GM12878 (cell line): ENCODE data around the gene IL11. TPM values are rescaled to one million over a fixed set of nuclear protein-coding genes. Genes with fewer than 3 reads are reported as not detected.
A peak's percentile ranks its signal among the peaks of the same experiment; 100 is the strongest.

Experiments
- ATAC-seq: fragments of 200-7000 bp; cut with Tn5 transposase; 3 replicates; pipeline ENCODE4 v1.9.1; 2020; ENCODE audit warnings: mild to moderate bottlenecking, moderate library complexity
- BruUV-seq: library from RNA; stranded (reverse); fragments of 400-500 nt; replicated peaks from 2 replicates; lab custom pipeline; 2021; lab: Mats Ljungman, UMichigan
- CTCF ChIA-PET: fragments of 300-600 bp; sonication (Branson Sonifier 250); formaldehyde crosslinking; extraction: SDS; loops from one replicate; lab custom pipeline; 2021; ENCODE audit warnings: inconsistent platforms; lab: Yijun Ruan, JAX
- POLR2A ChIA-PET: fragments of 350-600 bp; formaldehyde crosslinking; extraction: SDS; loops from one replicate; lab custom pipeline; 2021; ENCODE audit warnings: inconsistent platforms; lab: Charles Lee
- RAD21 ChIA-PET: fragments of 300-600 bp; sonication (Branson Sonifier 250); formaldehyde crosslinking; loops from one replicate; lab custom pipeline; 2023; ENCODE audit warnings: antibody characterized with exemption; ENCODE audit not compliant: unreplicated experiment; lab: Charles Lee
- SMC1A ChIA-PET: fragments of 300-600 bp; sonication (Branson Sonifier 250); formaldehyde crosslinking; loops from one replicate; lab custom pipeline; 2023; ENCODE audit not compliant: unreplicated experiment, uncharacterized antibody; lab: Charles Lee
- DNase-seq: peaks from one replicate; pipeline ENCODE4 v3.0.0-alpha.2; 2011; ENCODE audit warnings: low read depth, low spot score
- FAIRE-seq: peaks from 3 replicates; lab custom pipeline; 2011; peaks lifted over from hg19 to GRCh38; lab: Jason Lieb, UNC
- H2AFZ ChIP-seq: 2 replicates; pipeline ENCODE4 v1.6.0; 2011; ENCODE audit warnings: low read depth, low read length, control low read depth; ENCODE audit not compliant: control insufficient read depth
- H3K27ac ChIP-seq: 2 replicates; pipeline ENCODE4 v1.5.1; 2011; ENCODE audit warnings: control low read depth; ENCODE audit not compliant: control insufficient read depth, insufficient read depth
- H3K27me3 ChIP-seq, 2 experiments: replicated peaks in 1 of 2; 2 replicates each; pipeline versions ENCODE4 v1.6.0 to v1.6.1; 2011; ENCODE audit warnings: low read length in 1 of 2; ENCODE audit not compliant: control insufficient read depth in 2 of 2, insufficient read depth in 2 of 2
- H3K36me3 ChIP-seq, 2 experiments: 2 replicates each; pipeline ENCODE4 v1.5.1; 2011; ENCODE audit warnings: low read length in 1 of 2; ENCODE audit not compliant: control insufficient read depth in 2 of 2, insufficient read depth in 2 of 2
- H3K4me1 ChIP-seq: 2 replicates; pipeline ENCODE4 v1.6.1; 2011; ENCODE audit warnings: mild to moderate bottlenecking, low read length, moderate library complexity, mixed read lengths; ENCODE audit not compliant: control insufficient read depth, insufficient read depth
- H3K4me2 ChIP-seq: 2 replicates; pipeline ENCODE4 v1.6.0; 2011; ENCODE audit warnings: control low read depth; ENCODE audit not compliant: control insufficient read depth, insufficient read depth
- H3K4me3 ChIP-seq: fragments of 200-600 bp; sonication (generic); 2 replicates; pipeline ENCODE4 v1.5.1; 2016
- H3K79me2 ChIP-seq: 2 replicates; pipeline ENCODE4 v1.6.0; 2011; ENCODE audit warnings: low read length; ENCODE audit not compliant: control insufficient read depth, insufficient read depth
- H3K9ac ChIP-seq: 2 replicates; pipeline ENCODE4 v1.8.0; 2011; ENCODE audit warnings: low read length, control low read depth, mixed read lengths; ENCODE audit not compliant: control insufficient read depth, insufficient read depth
- H3K9me3 ChIP-seq: replicated peaks from 3 replicates; pipeline ENCODE4 v1.5.1; 2011; ENCODE audit warnings: mild to moderate bottlenecking, low read length; ENCODE audit not compliant: control insufficient read depth, insufficient read depth
- H4K20me1 ChIP-seq: 2 replicates; pipeline ENCODE4 v1.6.0; 2011; ENCODE audit not compliant: control insufficient read depth, insufficient read depth
- CBX3 ChIP-seq: fragments of 200-600 bp; sonication (generic); IDR thresholded peaks from 2 replicates; pipeline ENCODE4 v1.6.1; 2016; ENCODE audit warnings: low read depth, borderline replicate concordance
- CHD1 ChIP-seq: IDR thresholded peaks from 2 replicates; pipeline ENCODE4 v1.6.1; 2012; ENCODE audit warnings: low read depth, low read length, improper control_type of control experiment
- CREB1 ChIP-seq: IDR thresholded peaks from 2 replicates; pipeline ENCODE4 v1.6.1; 2012; ENCODE audit warnings: low read depth, mild to moderate bottlenecking, inconsistent platforms
- EZH2 ChIP-seq: IDR thresholded peaks from 2 replicates; pipeline ENCODE4 v1.6.1; 2012; ENCODE audit warnings: low read depth, mild to moderate bottlenecking, control low read depth, inconsistent platforms, low read length, borderline replicate concordance; ENCODE audit not compliant: control insufficient read depth
- FOXM1 ChIP-seq: IDR thresholded peaks from 2 replicates; pipeline ENCODE4 v1.6.1; 2012; ENCODE audit warnings: low read depth, mild to moderate bottlenecking, inconsistent platforms, low read length, moderate library complexity
- MYC ChIP-seq: IDR thresholded peaks from 2 replicates; pipeline ENCODE4 v1.6.1; 2011; ENCODE audit warnings: mild to moderate bottlenecking, low read length, moderate library complexity, inconsistent platforms; ENCODE audit not compliant: insufficient read depth, insufficient replicate concordance, insufficient read length, severe bottlenecking
- NBN ChIP-seq: fragments of 450-650 bp; IDR thresholded peaks from 2 replicates; pipeline ENCODE4 v1.6.1; 2016
- NFXL1 ChIP-seq: fragments of 450-650 bp; IDR thresholded peaks from 2 replicates; pipeline ENCODE4 v1.6.1; 2017; ENCODE audit warnings: antibody characterized with exemption, mild to moderate bottlenecking, borderline replicate concordance
- NFYA ChIP-seq: IDR thresholded peaks from 2 replicates; pipeline ENCODE4 v1.6.1; 2011; ENCODE audit warnings: low read depth, mild to moderate bottlenecking, low read length, improper control_type of control experiment, borderline replicate concordance
- POU2F2 ChIP-seq: IDR thresholded peaks from 3 replicates; pipeline ENCODE4 v1.6.1; 2011; ENCODE audit warnings: low read depth, mild to moderate bottlenecking, low read length, borderline replicate concordance
- RFX5 ChIP-seq: IDR thresholded peaks from 2 replicates; pipeline ENCODE4 v1.6.1; 2011; ENCODE audit warnings: low read depth, low read length, improper control_type of control experiment
- TAF1 ChIP-seq: IDR thresholded peaks from 2 replicates; pipeline ENCODE4 v1.6.1; 2011; ENCODE audit warnings: mild to moderate bottlenecking, low read depth, low read length, borderline replicate concordance
- ZNF384 ChIP-seq: IDR thresholded peaks from 2 replicates; pipeline ENCODE4 v1.6.1; 2012; ENCODE audit warnings: low read depth, mild to moderate bottlenecking, low read length, improper control_type of control experiment, borderline replicate concordance
- ZNF622 ChIP-seq: fragments of 450-650 bp; IDR thresholded peaks from 2 replicates; pipeline ENCODE4 v1.6.1; 2017; ENCODE audit warnings: mild to moderate bottlenecking, inconsistent platforms
- WGBS: methylation state at CpG from one replicate; pipeline ENCODE4 v1.1.6; 2016; ENCODE audit warnings: low lambda C conversion rate; ENCODE audit not compliant: insufficient replicate concordance, insufficient coverage; ENCODE audit errors: missing lambda C conversion rate; 5-methylcytosine and 5-hydroxymethylcytosine counted together
- in situ Hi-C: fragments of 300-500 bp; cut with MboI; formaldehyde crosslinking; loops from 9 replicates; pipeline ENCODE4 v1.14.3; 2018; ENCODE audit warnings: mixed read lengths
- intact Hi-C: fragments of 100-400 bp; cut with micrococcal nuclease; formaldehyde crosslinking; loops from one replicate; pipeline ENCODE4 v1.14.2; 2022; ENCODE audit not compliant: unreplicated experiment
- polyA plus RNA-seq, 11 experiments: library from polyadenylated mRNA; depleted of rRNA in 4 of 11; unstranded in 6 of 11; stranded (reverse) in 5 of 11; fragments of >200 nt; fragmentation: Nextera tagmentation in 4 of 11; fragmentation: Illumina TruSeq in 1 of 11; extraction: Ambion mirVana in 4 of 11; extraction: Trizol in 1 of 11; gene quantifications; 1 replicate in 1 of 11; 2 replicates in 10 of 11; pipeline versions ENCODE4 v1.2.1 to v1.2.3, GENCODE V29; 2011 to 2016; ENCODE audit warnings: inconsistent platforms in 2 of 11, missing spikeins in 2 of 11, low read depth in 1 of 11
- total RNA-seq, 4 experiments: library from RNA; depleted of rRNA in 3 of 4; stranded (reverse); fragments of >200 nt in 3 of 4; fragmentation: Illumina TruSeq in 1 of 4; extraction: Trizol in 1 of 4; gene quantifications; 2 replicates each; pipeline versions ENCODE4 v1.2.1 to v1.2.3, GENCODE V29; 2013 to 2021
- TF ChIP-seq, protein P1 (sequence below), 3 experiments: IDR thresholded peaks in 2 of 3; conservative IDR thresholded peaks in 1 of 3; 2 replicates each; pipeline ENCODE4 v1.5.1; 2011; ENCODE audit warnings: low read depth in 3 of 3, low read length in 3 of 3, mild to moderate bottlenecking in 3 of 3, control low read depth in 2 of 3, moderate library complexity in 2 of 3, inconsistent platforms in 1 of 3, mixed read lengths in 1 of 3; ENCODE audit not compliant: control insufficient read depth in 2 of 3, insufficient read depth in 1 of 3; ENCODE audit errors: extremely low read depth in 1 of 3

The IL11 gene
- total and polyA plus RNA-seq, 10 of the 15 experiments (the other 5 are each of a cell fraction or from before 2014, with no cell fraction given) = 0.15 TPM; not detected in 9

- Histone ChIP-seq H2AFZ (no peak overlapping the region), H3K4me3 (no peak overlapping the region), H3K4me1 (no peaks in the 10 kb centered on the region), H3K4me2 (no peak overlapping the region), H4K20me1 (no peaks in the 10 kb centered on the region), H3K79me2 (no peaks in the 10 kb centered on the region), H3K9me3 (no peaks in the 10 kb centered on the region), H3K27ac (no peak overlapping the region), H3K9ac (no peak overlapping the region), H3K36me3 (no peaks in the 10 kb centered on the region), H3K27me3 (peaks cover 3 to 10% of the 10 kb centered on the region in 2 experiments)
- 22% methylated on average over 24 of the region's 24 CpGs for WGBS
- FAIRE-seq (no peak), DNase-seq (no peak), ATAC-seq (peak; percentile 18; the same call in 2 of the 3 replicates)
- in situ Hi-C loops = no loop called here
- ChIA-PET RAD21 (no interaction called here), SMC1A (no interaction called here), CTCF (no interaction called here), POLR2A (no interaction called here)
- no TSS peak for BruUV-seq
- intact Hi-C loops = no loop called here
- TF ChIP-seq NFYA (no peak), MYC (no peak)
Observed at GRCh38 chr19:55372316-55373081, 2.2 kb upstream of the IL11 start.

GRCh38 chr19:55369653-55370304 is 484 bp downstream of the IL11 start:
- no peak overlapping the region for H3K27ac ChIP-seq
- no peaks in the 10 kb centered on the region for H3K36me3 ChIP-seq
- 12% methylated on average over 25 of the region's 59 CpGs for WGBS
- CTCF ChIA-PET = no interaction called here
- no peaks in the 10 kb centered on the region for H3K9me3 ChIP-seq
- SMC1A ChIA-PET = no interaction called here
- H3K9ac ChIP-seq = no peak overlapping the region
- H3K4me2 ChIP-seq = no peak overlapping the region
- ATAC-seq (peak; percentile 44; the same call in 2 of the 3 replicates), FAIRE-seq (no peak), DNase-seq (no peak)
- H3K4me3 ChIP-seq = no peak overlapping the region
- RAD21 ChIA-PET = no interaction called here
- no TSS peak for BruUV-seq
- POLR2A ChIA-PET = no interaction called here
- H4K20me1 ChIP-seq = no peaks in the 10 kb centered on the region
- no peaks in the 10 kb centered on the region for H3K4me1 ChIP-seq
- H3K79me2 ChIP-seq = no peaks in the 10 kb centered on the region
- H3K27me3 ChIP-seq = peaks cover 3 to 10% of the 10 kb centered on the region in 2 experiments
- no peak overlapping the region for H2AFZ ChIP-seq
- intact Hi-C loops = no loop called here
- in situ Hi-C loops = no loop called here
- TF ChIP-seq ZNF622 (no peak), NBN (no peak), TAF1 (no peak), RFX5 (no peak), NFXL1 (no peak), ZNF384 (no peak), POU2F2 (no peak), EZH2 (0 out of 2 replicates have a peak, but pooled peaks have one; percentile 66), CBX3 (no peak), CHD1 (no peak), CREB1 (no peak), FOXM1 (no peak)
- TF ChIP-seq, protein P1, sequence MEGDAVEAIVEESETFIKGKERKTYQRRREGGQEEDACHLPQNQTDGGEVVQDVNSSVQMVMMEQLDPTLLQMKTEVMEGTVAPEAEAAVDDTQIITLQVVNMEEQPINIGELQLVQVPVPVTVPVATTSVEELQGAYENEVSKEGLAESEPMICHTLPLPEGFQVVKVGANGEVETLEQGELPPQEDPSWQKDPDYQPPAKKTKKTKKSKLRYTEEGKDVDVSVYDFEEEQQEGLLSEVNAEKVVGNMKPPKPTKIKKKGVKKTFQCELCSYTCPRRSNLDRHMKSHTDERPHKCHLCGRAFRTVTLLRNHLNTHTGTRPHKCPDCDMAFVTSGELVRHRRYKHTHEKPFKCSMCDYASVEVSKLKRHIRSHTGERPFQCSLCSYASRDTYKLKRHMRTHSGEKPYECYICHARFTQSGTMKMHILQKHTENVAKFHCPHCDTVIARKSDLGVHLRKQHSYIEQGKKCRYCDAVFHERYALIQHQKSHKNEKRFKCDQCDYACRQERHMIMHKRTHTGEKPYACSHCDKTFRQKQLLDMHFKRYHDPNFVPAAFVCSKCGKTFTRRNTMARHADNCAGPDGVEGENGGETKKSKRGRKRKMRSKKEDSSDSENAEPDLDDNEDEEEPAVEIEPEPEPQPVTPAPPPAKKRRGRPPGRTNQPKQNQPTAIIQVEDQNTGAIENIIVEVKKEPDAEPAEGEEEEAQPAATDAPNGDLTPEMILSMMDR (IDR thresholded peaks at IDR 0.05 in 2 of 3, conservative IDR thresholded peaks at IDR 0.05 in 1 of 3; ENCODE audit: control insufficient read depth in 2 of 3, extremely low read depth in 1 of 3, insufficient read depth in 1 of 3, low read depth in 3 of 3, low read length in 3 of 3) = no peak
